Uterus (tissue), 4 donors: ENCODE measurements around the gene LEFTY1. TPM values are rescaled to one million over a fixed set of nuclear protein-coding genes. Genes with fewer than 3 reads are reported as not detected.
A peak's percentile ranks its signal among the peaks of the same experiment; 100 is the strongest.

Experiments
- DNase-seq, 2 donors: peaks; one replicate each; pipeline ENCODE4 v3.0.0-alpha.2; 2019 to 2020
- H3K27ac ChIP-seq, 2 donors: fragments of 200-600 bp; sonication (generic); 1 replicate in 1 of 2; 2 replicates in 1 of 2; pipeline ENCODE4 v1.5.1; 2016 to 2018
- H3K27me3 ChIP-seq, 2 donors: fragments of 200-600 bp; sonication (generic); one replicate each; pipeline ENCODE4 v1.5.1; 2018 to 2019; ENCODE audit warnings: control low read depth in 1 of 2
- H3K36me3 ChIP-seq, 2 donors: fragments of 200-600 bp; sonication (generic); one replicate each; pipeline ENCODE4 v1.5.1; 2019; ENCODE audit warnings: control low read depth in 1 of 2
- H3K4me1 ChIP-seq, 2 donors: fragments of 200-600 bp; sonication (generic); one replicate each; pipeline ENCODE4 v1.5.1; 2018 to 2019; ENCODE audit warnings: control low read depth in 1 of 2
- H3K4me3 ChIP-seq, 2 donors: fragments of 200-600 bp; sonication (generic); 1 replicate in 1 of 2; 2 replicates in 1 of 2; pipeline ENCODE4 v1.5.1; 2018 to 2019; ENCODE audit warnings: mild to moderate bottlenecking in 1 of 2
- H3K9me3 ChIP-seq, 2 donors: fragments of 200-600 bp; sonication (generic); one replicate each; pipeline ENCODE4 v1.5.1; 2019; ENCODE audit warnings: control low read depth in 1 of 2
- CTCF ChIP-seq, 4 experiments: fragments of 200-600 bp in 2 of 4; fragments of 450-650 bp in 2 of 4; sonication (generic) in 2 of 4; IDR thresholded peaks; one replicate each; pipeline ENCODE4 v1.5.1; 2016 to 2019; ENCODE audit warnings: antibody characterized with exemption in 4 of 4, mild to moderate bottlenecking in 2 of 4, moderate library complexity in 1 of 4
- POLR2A ChIP-seq, 2 donors: fragments of 450-650 bp; IDR thresholded peaks; one replicate each; pipeline ENCODE4 v1.6.1; 2016; ENCODE audit warnings: antibody characterized with exemption in 2 of 2, mild to moderate bottlenecking in 1 of 2, moderate library complexity in 1 of 2
- intact Hi-C: fragments of 100-400 bp; cut with DNase I; formaldehyde crosslinking; loops from one replicate; pipeline ENCODE4 v1.15.1; 2023; ENCODE audit warnings: low total_unique reads
- total RNA-seq, 4 donors: library from RNA; depleted of rRNA in 3 of 4; stranded (reverse); fragments of >200 nt in 3 of 4; gene quantifications; one replicate each; pipeline versions ENCODE4 v1.1.0 to v1.2.4, GENCODE V29; 2014 to 2023
- donor health status: DM: yes; HTN: yes; CAD: no.

The LEFTY1 gene
- total RNA-seq, 4 donors from 2014 or later = 1.1 to 3.5 TPM; not detected in 2

- Histone ChIP-seq H3K27me3 (no peaks in the 10 kb centered on the region), H3K4me1 (no peaks in the 10 kb centered on the region), H3K27ac (no peak overlapping the region), H3K4me3 (no peak overlapping the region), H3K36me3 (no peaks in the 10 kb centered on the region), H3K9me3 (no peaks in the 10 kb centered on the region)
- DNase-seq = no peak
- intact Hi-C loops = no loop called here
- no peak for TF ChIP-seq CTCF (IDR thresholded peaks at IDR 0.05)
- no peak for TF ChIP-seq POLR2A (IDR thresholded peaks at IDR 0.05)
Observed at GRCh38 chr1:225926551-225927113, 37.7 kb upstream of the LEFTY1 start.

GRCh38 chr1:225923692-225924555, 35.0 kb upstream of the LEFTY1 start, which contains the start of gene PYCR2:
PYCR2 (minus strand) TSS chr1:225924250; CDS start chr1:225924110, 140 bp downstream.
- H3K9me3 ChIP-seq = no peaks in the 10 kb centered on the region

GRCh38 chr1:225923381-225923691, 34.4 kb upstream of the LEFTY1 start:
- intact Hi-C loops = no loop called here

More at GRCh38 chr1:225923692-225924555, 35.0 kb upstream of the LEFTY1 start, which contains the start of gene PYCR2:
- no peaks in the 10 kb centered on the region for H3K27me3 ChIP-seq
- H3K36me3 ChIP-seq = no peaks in the 10 kb centered on the region
- H3K4me1 ChIP-seq = no peaks in the 10 kb centered on the region
- peak within 1 kb of the TSS; percentile 72 to 95 for H3K27ac ChIP-seq
- H3K4me3 ChIP-seq = peak within 1 kb of the TSS; percentile 59 to 88
- TF ChIP-seq POLR2A (IDR thresholded peaks at IDR 0.05) = peak; percentile 91 to 96
- TF ChIP-seq CTCF (IDR thresholded peaks at IDR 0.05) = peak in 2 of 4 experiments; percentile 27 to 31
- intact Hi-C loops = no loop called here
- peak; percentile 95 to 97 for DNase-seq

DNA sequence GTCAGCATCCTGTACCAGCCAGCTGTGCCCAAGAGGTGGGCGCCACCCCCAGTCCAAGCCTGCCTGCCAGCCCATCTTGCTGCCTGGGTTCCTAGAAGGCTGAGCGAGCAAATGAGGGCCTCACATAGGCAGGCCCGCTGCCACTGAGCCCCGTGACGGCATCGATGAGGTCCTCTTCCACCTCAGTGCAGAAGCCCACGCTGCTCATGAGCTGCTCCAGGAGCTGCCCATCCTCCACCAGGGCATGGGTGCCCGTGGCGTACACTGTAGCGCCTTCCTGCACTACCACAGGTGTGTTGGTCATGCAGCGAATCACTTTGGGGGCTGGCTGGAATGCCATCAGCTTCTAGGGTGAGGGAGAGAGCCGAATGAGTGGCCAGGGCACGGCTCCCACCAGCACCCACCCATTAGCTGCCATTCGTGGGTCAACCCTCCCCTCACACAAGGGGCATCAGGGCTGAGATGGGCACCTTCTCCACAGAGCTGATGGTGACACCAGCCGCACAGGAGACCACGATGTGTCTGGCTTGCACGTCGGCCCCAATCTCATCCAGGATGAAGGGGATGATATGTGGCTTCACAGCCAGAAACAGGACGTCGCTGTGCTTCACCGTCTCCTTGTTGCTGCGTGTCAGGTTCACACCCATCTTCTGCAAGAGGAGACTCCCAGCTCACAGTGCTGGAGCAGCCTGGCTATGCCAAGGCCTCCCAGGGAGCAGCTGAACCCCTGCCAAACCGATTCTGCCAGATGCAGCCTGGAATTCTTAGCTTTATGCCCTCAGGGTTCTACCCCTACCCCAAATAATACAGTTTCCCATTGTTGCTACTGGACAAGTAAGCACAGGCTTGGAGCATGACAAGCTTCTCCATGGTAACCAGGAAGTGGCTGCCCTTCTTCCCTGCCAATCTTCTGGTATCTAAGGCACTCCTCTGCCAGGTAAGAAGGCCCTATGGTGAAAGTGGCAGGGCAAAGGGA, 33.1 kb upstream of the LEFTY1 start:
- Histone ChIP-seq H3K4me1 (no peaks in the 10 kb centered on the region), H3K27ac (no peak overlapping the region), H3K36me3 (no peaks in the 10 kb centered on the region), H3K4me3 (no peak overlapping the region), H3K9me3 (no peaks in the 10 kb centered on the region), H3K27me3 (no peaks in the 10 kb centered on the region)
- TF ChIP-seq CTCF (IDR thresholded peaks at IDR 0.05) (no peak), POLR2A (IDR thresholded peaks at IDR 0.05) (no peak)
- intact Hi-C loops = no loop called here
- DNase-seq = no peak

More at GRCh38 chr1:225923381-225923691, 34.4 kb upstream of the LEFTY1 start:
- Histone ChIP-seq H3K4me3 (peak overlapping the region; percentile 59 to 88), H3K27me3 (no peaks in the 10 kb centered on the region), H3K27ac (peak overlapping the region; percentile 72 to 95), H3K9me3 (no peaks in the 10 kb centered on the region), H3K4me1 (no peaks in the 10 kb centered on the region), H3K36me3 (no peaks in the 10 kb centered on the region)
- no peak for TF ChIP-seq CTCF (IDR thresholded peaks at IDR 0.05)
- TF ChIP-seq POLR2A (IDR thresholded peaks at IDR 0.05) = no peak
- DNase-seq = no peak
